ENCODE measurements around the gene FASTKD2. TPM values are rescaled to one million over a fixed set of nuclear protein-coding genes. Genes with fewer than 3 reads are reported as not detected.

FASTKD2 gene
- total RNA-seq, 1 donor from 2014 or later: 29.6 TPM

GRCh38 chr2:206776432-206776831 lies 11.0 kb downstream of the FASTKD2 start:
- ATAC-seq (ENCODE audit: low read depth): no peak
- H3K27me3 Mint-ChIP-seq: no peaks in the 10 kb centered on the region
- peaks cover 8% of the 10 kb centered on the region for H3K4me1 Mint-ChIP-seq
- no peak for DNase-seq
- H3K9me3 Mint-ChIP-seq: peaks cover 21% of the 10 kb centered on the region
- intact Hi-C loops (cut with micrococcal nuclease): no loop called here
- ChIA-PET CTCF (no interaction called here), POLR2A (no interaction called here)
- H3K4me3 Mint-ChIP-seq: no peak overlapping the region
- peaks cover 88% of the 10 kb centered on the region for H3K36me3 Mint-ChIP-seq (ENCODE audit: low read depth)
- TF ChIP-seq CTCF (IDR thresholded peaks at IDR 0.05): no peak
- no peak overlapping the region for H3K27ac Mint-ChIP-seq

GRCh38 chr2:206780671-206781070 lies 15.3 kb downstream of the FASTKD2 start:
- ChIA-PET CTCF (interaction anchor here (0.8 to 2.3 kb wide), 3 partner anchors 19 to 86 kb away, joined by 3 to 7 read pairs (median 6); no protein-coding TSS in a partner anchor), POLR2A (interaction anchor here (0.9 kb wide), 1 partner anchor 15 kb away, joined by 4 read pairs; the partner anchor contains the start of genes FASTKD2 and MDH1B)
- no peak for DNase-seq
- peaks cover 21% of the 10 kb centered on the region for H3K9me3 Mint-ChIP-seq
- H3K27me3 Mint-ChIP-seq: no peaks in the 10 kb centered on the region
- H3K4me3 Mint-ChIP-seq: no peak overlapping the region
- H3K36me3 Mint-ChIP-seq (ENCODE audit: low read depth): peaks cover 91% of the 10 kb centered on the region
- intact Hi-C loops (cut with micrococcal nuclease): loop anchor here (1.0 to 2.0 kb wide), 2 partner anchors 16 to 87 kb away; partner anchors contain the start of genes FASTKD2 and MDH1B
- no peak for ATAC-seq (ENCODE audit: low read depth)
- H3K4me1 Mint-ChIP-seq: peaks cover 12% of the 10 kb centered on the region
- TF ChIP-seq CTCF (IDR thresholded peaks at IDR 0.05): no peak
- H3K27ac Mint-ChIP-seq: no peak overlapping the region

GRCh38 chr2:206783718-206784117 lies 18.3 kb downstream of the FASTKD2 start:
- ATAC-seq (ENCODE audit: low read depth) (no peak), DNase-seq (no peak)
- no peak overlapping the region for H3K4me3 Mint-ChIP-seq
- peaks cover 90% of the 10 kb centered on the region for H3K36me3 Mint-ChIP-seq (ENCODE audit: low read depth)
- ChIA-PET POLR2A (no interaction called here), CTCF (interaction anchor here (1.9 kb wide), 1 partner anchor 12 kb away, joined by 4 read pairs; no protein-coding TSS in a partner anchor)
- H3K9me3 Mint-ChIP-seq: peaks cover 17% of the 10 kb centered on the region
- no peak overlapping the region for H3K27ac Mint-ChIP-seq
- TF ChIP-seq CTCF (IDR thresholded peaks at IDR 0.05): no peak
- intact Hi-C loops (cut with micrococcal nuclease): no loop called here
- H3K4me1 Mint-ChIP-seq: peaks cover 6% of the 10 kb centered on the region
- H3K27me3 Mint-ChIP-seq: no peaks in the 10 kb centered on the region

- ATAC-seq (ENCODE audit: low read depth): no peak
- intact Hi-C loops (cut with micrococcal nuclease): no loop called here
- POLR2A ChIA-PET: no interaction called here
Measured at GRCh38 chr2:206784559-206785353, 19.4 kb downstream of the FASTKD2 start.

More at GRCh38 chr2:206784559-206785353, 19.4 kb downstream of the FASTKD2 start:
- no peak for TF ChIP-seq CTCF (IDR thresholded peaks at IDR 0.05)
- Mint-ChIP-seq H3K36me3 (ENCODE audit: low read depth) (peaks cover 90% of the 10 kb centered on the region), H3K4me1 (peaks cover 6% of the 10 kb centered on the region), H3K9me3 (peaks cover 7% of the 10 kb centered on the region), H3K27ac (no peak overlapping the region), H3K4me3 (no peak overlapping the region), H3K27me3 (no peaks in the 10 kb centered on the region)
- DNase-seq: no peak
- CTCF ChIA-PET: no interaction called here
